Measurements from ENCODE around the gene TIMM17A. TPM values are rescaled to one million over a fixed set of nuclear protein-coding genes. Genes with fewer than 3 reads are reported as not detected.

The TIMM17A gene
- total and polyA plus RNA-seq, 2 experiments from 2014 or later = 65.0 to 90.1 TPM

DNA sequence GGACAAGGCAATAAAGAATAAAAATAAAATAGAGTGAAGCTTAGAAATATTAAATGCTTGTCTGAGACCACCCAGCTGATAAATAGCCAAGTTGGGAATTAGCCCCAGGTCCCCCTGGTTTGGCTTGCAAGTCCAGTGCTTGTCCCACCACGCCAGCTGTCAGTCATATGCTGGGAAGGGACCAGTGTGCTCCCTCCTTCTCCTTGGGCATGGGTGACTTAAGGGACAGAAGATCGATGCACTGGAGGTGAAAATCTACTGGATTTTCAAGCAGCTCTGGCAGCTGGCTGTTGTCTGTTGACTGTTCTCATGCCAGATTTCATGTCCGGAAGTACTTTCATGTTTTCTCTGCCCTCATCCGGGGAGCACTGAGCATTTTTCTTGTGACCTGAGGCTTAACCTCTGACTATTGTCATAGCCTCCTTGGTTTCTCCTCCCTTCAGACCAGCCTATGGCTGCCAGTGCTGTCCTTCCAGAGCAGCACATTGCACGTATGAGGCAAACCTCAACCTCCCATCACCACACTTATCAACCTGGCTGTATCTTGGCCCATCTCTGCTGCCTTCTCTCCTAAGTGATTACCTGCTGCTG, 21.4 kb upstream of the TIMM17A start:
- no peaks in the 10 kb centered on the region for H3K79me2 ChIP-seq
- no peaks in the 10 kb centered on the region for H3K9me2 ChIP-seq (replicated peaks; ENCODE audit: insufficient read depth)
- no peak overlapping the region for H3K27ac ChIP-seq
- no peak overlapping the region for H3K4me2 ChIP-seq
- no peak overlapping the region for H2AFZ ChIP-seq
- H3K9me3 ChIP-seq (ENCODE audit: low read depth) = no peaks in the 10 kb centered on the region
- no peaks in the 10 kb centered on the region for H3K4me1 ChIP-seq (ENCODE audit: insufficient read depth)
- no peak for DNase-seq (ENCODE audit: low spot score)
- WGBS (ENCODE audit: low lambda C conversion rate, missing lambda C conversion rate) = 56% methylated on average over 5 of the region's 5 CpGs
- TF ChIP-seq EZH2phosphoT487 (IDR thresholded peaks at IDR 0.05; ENCODE audit: low read depth, severe bottlenecking, unreplicated experiment) (no peak), EZH2 (IDR thresholded peaks at IDR 0.05; ENCODE audit: borderline replicate concordance) (no peak)
- TF ChIP-seq, protein P1, sequence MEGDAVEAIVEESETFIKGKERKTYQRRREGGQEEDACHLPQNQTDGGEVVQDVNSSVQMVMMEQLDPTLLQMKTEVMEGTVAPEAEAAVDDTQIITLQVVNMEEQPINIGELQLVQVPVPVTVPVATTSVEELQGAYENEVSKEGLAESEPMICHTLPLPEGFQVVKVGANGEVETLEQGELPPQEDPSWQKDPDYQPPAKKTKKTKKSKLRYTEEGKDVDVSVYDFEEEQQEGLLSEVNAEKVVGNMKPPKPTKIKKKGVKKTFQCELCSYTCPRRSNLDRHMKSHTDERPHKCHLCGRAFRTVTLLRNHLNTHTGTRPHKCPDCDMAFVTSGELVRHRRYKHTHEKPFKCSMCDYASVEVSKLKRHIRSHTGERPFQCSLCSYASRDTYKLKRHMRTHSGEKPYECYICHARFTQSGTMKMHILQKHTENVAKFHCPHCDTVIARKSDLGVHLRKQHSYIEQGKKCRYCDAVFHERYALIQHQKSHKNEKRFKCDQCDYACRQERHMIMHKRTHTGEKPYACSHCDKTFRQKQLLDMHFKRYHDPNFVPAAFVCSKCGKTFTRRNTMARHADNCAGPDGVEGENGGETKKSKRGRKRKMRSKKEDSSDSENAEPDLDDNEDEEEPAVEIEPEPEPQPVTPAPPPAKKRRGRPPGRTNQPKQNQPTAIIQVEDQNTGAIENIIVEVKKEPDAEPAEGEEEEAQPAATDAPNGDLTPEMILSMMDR (IDR thresholded peaks at IDR 0.05; ENCODE audit: poor library complexity) = no peak
- no peak overlapping the region for H3K4me3 ChIP-seq
- H3K36me3 ChIP-seq (replicated peaks; ENCODE audit: insufficient read depth, low read depth) = no peaks in the 10 kb centered on the region
- no peaks in the 10 kb centered on the region for H3K27me3 ChIP-seq
- H4K20me1 ChIP-seq (ENCODE audit: insufficient read depth, poor library complexity, severe bottlenecking) = no peaks in the 10 kb centered on the region

DNA sequence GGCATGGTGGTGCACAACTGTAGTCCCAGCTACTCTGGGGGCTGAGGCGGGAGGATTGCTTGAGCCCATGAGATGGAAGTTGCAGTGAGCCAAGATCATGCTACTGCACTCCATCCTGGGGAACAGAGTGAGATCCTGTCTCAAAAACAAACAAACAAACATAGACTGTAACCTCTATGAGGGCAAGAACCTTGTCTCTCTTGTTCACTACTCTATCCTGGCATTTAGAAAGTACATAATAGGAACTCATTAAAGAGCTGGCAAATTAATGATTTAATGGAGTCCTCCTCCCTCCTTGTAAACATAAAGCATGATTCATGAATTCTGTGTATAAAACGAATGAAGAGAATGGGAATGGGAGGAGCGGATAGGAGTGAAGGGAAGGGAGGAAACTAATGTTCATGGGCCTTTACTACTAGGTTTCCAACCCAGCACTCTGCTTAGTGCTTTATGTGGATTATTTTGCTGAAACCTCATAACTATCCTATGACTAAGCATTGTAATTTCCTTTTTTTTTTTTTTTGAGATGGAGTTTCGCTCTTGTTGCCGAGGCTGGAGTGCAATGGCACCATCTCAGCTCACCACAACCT, 17.6 kb upstream of the TIMM17A start:
- 88% methylated on average over 5 of the region's 5 CpGs for WGBS (ENCODE audit: low lambda C conversion rate, missing lambda C conversion rate)
- DNase-seq (ENCODE audit: low spot score) = no peak
- H4K20me1 ChIP-seq (ENCODE audit: insufficient read depth, poor library complexity, severe bottlenecking) = no peaks in the 10 kb centered on the region
- H3K4me1 ChIP-seq (ENCODE audit: insufficient read depth) = no peaks in the 10 kb centered on the region
- H3K27me3 ChIP-seq = no peaks in the 10 kb centered on the region
- H3K4me2 ChIP-seq = no peak overlapping the region
- H3K27ac ChIP-seq = peak overlapping the region; percentile 62
- no peaks in the 10 kb centered on the region for H3K9me3 ChIP-seq (ENCODE audit: low read depth)
- no peak overlapping the region for H3K4me3 ChIP-seq
- no peaks in the 10 kb centered on the region for H3K9me2 ChIP-seq (replicated peaks; ENCODE audit: insufficient read depth)
- H2AFZ ChIP-seq = no peak overlapping the region
- no peaks in the 10 kb centered on the region for H3K36me3 ChIP-seq (replicated peaks; ENCODE audit: insufficient read depth, low read depth)
- H3K79me2 ChIP-seq = no peaks in the 10 kb centered on the region
- TF ChIP-seq EZH2 (IDR thresholded peaks at IDR 0.05; ENCODE audit: borderline replicate concordance) (no peak), EZH2phosphoT487 (IDR thresholded peaks at IDR 0.05; ENCODE audit: low read depth, severe bottlenecking, unreplicated experiment) (no peak)
- TF ChIP-seq, protein P1 (IDR thresholded peaks at IDR 0.05; ENCODE audit: poor library complexity) = no peak

DNA sequence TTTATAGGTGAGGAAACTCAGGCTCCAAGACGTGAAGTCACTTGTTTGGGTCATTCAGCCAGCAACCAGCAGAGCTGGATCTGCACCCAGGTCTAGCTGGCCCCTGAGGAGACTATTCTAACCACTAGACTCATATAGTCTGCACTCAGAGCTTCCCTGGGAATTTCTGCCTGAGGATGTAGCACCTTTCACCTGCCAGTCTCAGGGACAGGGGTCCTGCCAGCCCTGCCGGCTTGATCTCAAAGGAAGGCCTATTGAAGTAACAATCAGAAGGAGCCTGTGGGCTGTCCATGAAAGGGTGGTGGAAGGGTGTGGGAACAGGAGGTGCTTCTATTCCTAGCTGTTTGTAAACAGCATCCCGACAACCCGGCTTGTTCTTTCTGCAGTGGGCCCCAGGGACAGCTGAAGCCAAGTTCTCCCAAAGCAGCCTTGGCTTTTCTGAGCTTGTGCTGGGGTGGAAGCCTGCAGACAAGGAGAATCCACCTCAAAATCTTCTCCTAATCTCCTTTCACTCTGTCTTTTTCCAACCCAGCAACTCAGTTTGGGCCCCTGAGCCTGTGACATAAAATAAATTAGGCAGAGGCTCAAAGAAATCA, 16.8 kb upstream of the TIMM17A start:
- 44% methylated on average over 4 of the region's 4 CpGs for WGBS (ENCODE audit: low lambda C conversion rate, missing lambda C conversion rate)
- H4K20me1 ChIP-seq (ENCODE audit: insufficient read depth, poor library complexity, severe bottlenecking) = no peaks in the 10 kb centered on the region
- H3K9me3 ChIP-seq (ENCODE audit: low read depth) = no peaks in the 10 kb centered on the region
- H3K4me3 ChIP-seq = no peak overlapping the region
- no peaks in the 10 kb centered on the region for H3K27me3 ChIP-seq
- no peak overlapping the region for H2AFZ ChIP-seq
- no peaks in the 10 kb centered on the region for H3K9me2 ChIP-seq (replicated peaks; ENCODE audit: insufficient read depth)
- H3K27ac ChIP-seq = peak overlapping the region; percentile 62
- no peaks in the 10 kb centered on the region for H3K79me2 ChIP-seq
- no peak for DNase-seq (ENCODE audit: low spot score)
- H3K4me2 ChIP-seq = no peak overlapping the region
- H3K4me1 ChIP-seq (ENCODE audit: insufficient read depth) = no peaks in the 10 kb centered on the region
- TF ChIP-seq, protein P1 (IDR thresholded peaks at IDR 0.05; ENCODE audit: poor library complexity) = no peak
- TF ChIP-seq EZH2phosphoT487 (IDR thresholded peaks at IDR 0.05; ENCODE audit: low read depth, severe bottlenecking, unreplicated experiment) = no peak
- TF ChIP-seq EZH2 (IDR thresholded peaks at IDR 0.05; ENCODE audit: borderline replicate concordance) = no peak
- H3K36me3 ChIP-seq (replicated peaks; ENCODE audit: insufficient read depth, low read depth) = no peaks in the 10 kb centered on the region

Data from hepatocyte (in vitro differentiated cells).